OCI-LY1 (cell line): ENCODE measurements around the gene CBARP.

Experiments used
- H2AFZ ChIP-seq: fragments of 200-600 bp; sonication (generic), shearing (Covaris generic); 2 replicates; pipeline ENCODE4 v1.6.0; 2014; ENCODE audit warnings: antibody characterized with exemption, mild to moderate bottlenecking, low read length
- H3F3A ChIP-seq: fragments of 200-600 bp; sonication (generic), shearing (Covaris generic); 2 replicates; pipeline ENCODE4 v1.6.0; 2014; ENCODE audit warnings: mild to moderate bottlenecking, antibody characterized with exemption, low read length, moderate library complexity; ENCODE audit not compliant: insufficient read depth
- H3K27ac ChIP-seq: fragments of 200-600 bp; sonication (generic); 2 replicates; pipeline ENCODE4 v1.5.1; 2014; ENCODE audit warnings: low read length, mixed run types, mild to moderate bottlenecking, low read depth; ENCODE audit not compliant: poor library complexity, severe bottlenecking
- H3K27me3 ChIP-seq: fragments of 200-600 bp; sonication (generic); 2 replicates; pipeline ENCODE4 v1.6.0; 2014; ENCODE audit warnings: antibody characterized with exemption, mild to moderate bottlenecking, low read length, moderate library complexity; ENCODE audit not compliant: insufficient read depth
- H3K36me3 ChIP-seq: fragments of 200-600 bp; sonication (generic); 2 replicates; pipeline ENCODE4 v1.6.1; 2014; ENCODE audit warnings: mild to moderate bottlenecking, antibody characterized with exemption, low read length, moderate library complexity, mixed read lengths; ENCODE audit not compliant: insufficient read depth
- H3K4me1 ChIP-seq: fragments of 200-600 bp; sonication (generic); 2 replicates; pipeline ENCODE4 v1.5.1; 2014; ENCODE audit warnings: mild to moderate bottlenecking, low read length, moderate library complexity; ENCODE audit not compliant: insufficient read depth, severe bottlenecking
- H3K4me2 ChIP-seq: fragments of 200-600 bp; sonication (generic), shearing (Covaris generic); 2 replicates; pipeline ENCODE4 v1.6.1; 2014; ENCODE audit warnings: low read length
- H3K4me3 ChIP-seq: fragments of 200-600 bp; sonication (generic); 2 replicates; pipeline ENCODE4 v1.5.1; 2014; ENCODE audit warnings: low read length, low read depth, mild to moderate bottlenecking, mixed read lengths; ENCODE audit not compliant: poor library complexity, severe bottlenecking
- H3K79me2 ChIP-seq: fragments of 200-600 bp; shearing (Covaris generic); 2 replicates; pipeline ENCODE4 v1.6.1; 2016; ENCODE audit warnings: mixed run types, low read length, mixed read lengths; ENCODE audit not compliant: insufficient read depth
- H3K9ac ChIP-seq: fragments of 200-600 bp; sonication (generic), shearing (Covaris generic); 2 replicates; pipeline ENCODE4 v1.6.1; 2014; ENCODE audit warnings: mild to moderate bottlenecking, low read length, mixed read lengths
- H3K9me2 ChIP-seq: fragments of 200-600 bp; sonication (generic), shearing (Covaris generic); 2 replicates; pipeline ENCODE4 v1.6.1; 2014; ENCODE audit warnings: low read depth, mild to moderate bottlenecking, low read length, mixed read lengths
- H3K9me3 ChIP-seq: fragments of 200-600 bp; shearing (Covaris generic); 2 replicates; pipeline ENCODE4 v1.6.1; 2014; ENCODE audit warnings: low read length, mixed read lengths
- H4K20me1 ChIP-seq: fragments of 200-600 bp; sonication (generic), shearing (Covaris generic); 2 replicates; pipeline ENCODE4 v1.6.0; 2016; ENCODE audit warnings: mild to moderate bottlenecking, low read length; ENCODE audit not compliant: insufficient read depth
- CTCF ChIP-seq: fragments of 200-600 bp; sonication (generic), shearing (Covaris generic); IDR thresholded peaks from 2 replicates; pipeline ENCODE4 v1.5.1; 2017; ENCODE audit warnings: mild to moderate bottlenecking, antibody characterized with exemption, low read length, moderate library complexity, mixed read lengths
- EZH2 ChIP-seq: fragments of 200-600 bp; sonication (generic), shearing (Covaris generic); IDR thresholded peaks from 2 replicates; pipeline ENCODE4 v1.8.0; 2017; ENCODE audit warnings: borderline replicate concordance, mixed run types, mild to moderate bottlenecking, antibody characterized with exemption, low read length, moderate library complexity, mixed read lengths

CBARP gene

DNA sequence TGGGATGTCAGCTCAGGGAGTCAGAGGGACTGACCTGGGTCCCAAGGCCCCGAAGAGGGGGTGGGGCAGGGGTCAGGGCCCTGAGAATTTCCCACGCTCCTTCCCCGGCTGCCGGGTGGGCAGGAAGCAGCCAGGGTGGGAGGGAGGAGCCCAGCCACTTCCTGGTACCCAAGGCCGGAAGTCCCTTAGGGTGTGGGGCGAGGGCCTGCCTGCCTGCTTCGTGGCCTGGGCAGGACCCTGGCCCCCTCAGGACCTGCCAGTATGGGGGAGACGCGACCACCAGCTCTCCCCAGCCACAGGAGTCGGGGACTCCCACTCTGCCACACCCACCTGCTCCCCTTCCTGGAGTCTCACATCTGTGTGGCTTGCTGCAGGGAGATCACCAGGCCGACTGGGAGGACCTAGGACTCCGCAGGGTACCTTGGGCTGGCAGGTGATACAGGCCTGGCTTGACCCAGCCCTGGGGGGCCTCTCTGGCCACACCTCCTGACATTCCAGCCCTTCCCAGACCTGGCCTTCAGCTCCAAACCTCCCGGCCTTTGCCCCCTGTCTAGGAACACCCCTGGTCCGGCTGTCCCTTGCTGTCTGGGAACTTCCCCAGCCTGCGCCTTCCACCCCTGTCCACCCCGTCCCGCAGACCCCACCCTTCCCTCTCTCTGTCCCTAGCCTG is 21.5 kb upstream of the CBARP start:
- H2AFZ ChIP-seq, result no peak overlapping the region
- H3K4me1 ChIP-seq, result peaks cover 59% of the 10 kb centered on the region

GRCh38 chr19:1258707-1259205 is 21.0 kb upstream of the CBARP start:
- no peaks in the 10 kb centered on the region for H3K79me2 ChIP-seq

More for the DNA sequence above, 21.5 kb upstream of the CBARP start:
- TF ChIP-seq CTCF (no peak), EZH2 (no peak)
- H3K4me2 ChIP-seq, result peak overlapping the region; percentile 86
- H3F3A ChIP-seq, result peaks cover 5% of the 10 kb centered on the region; the same call in 1 of the 2 replicates
- peak overlapping the region; percentile 73 for H3K4me3 ChIP-seq
- peak overlapping the region; percentile 97 for H3K27ac ChIP-seq
- H3K36me3 ChIP-seq, result peaks cover 36% of the 10 kb centered on the region
- no peaks in the 10 kb centered on the region for H4K20me1 ChIP-seq
- no peaks in the 10 kb centered on the region for H3K27me3 ChIP-seq
- no peaks in the 10 kb centered on the region for H3K79me2 ChIP-seq
- peak overlapping the region; percentile 77 for H3K9ac ChIP-seq
- H3K9me3 ChIP-seq, result no peaks in the 10 kb centered on the region
- H3K9me2 ChIP-seq, result no peaks in the 10 kb centered on the region

DNA sequence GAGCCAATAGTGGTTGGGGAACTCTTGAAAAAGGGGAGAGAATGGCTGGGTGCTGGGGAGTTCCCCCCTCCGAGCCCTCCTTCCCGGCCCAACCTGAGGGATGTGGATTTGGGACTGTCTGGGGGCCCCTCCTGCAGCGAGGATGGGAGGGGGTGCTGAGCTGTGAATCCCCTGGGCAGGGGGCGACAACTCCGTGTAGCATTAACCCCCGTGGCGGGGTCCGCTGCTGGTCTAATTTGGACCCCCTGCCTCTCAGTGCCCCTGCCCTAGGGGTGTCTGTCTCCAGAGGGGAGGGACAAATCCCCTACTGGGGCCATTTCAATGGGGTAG is 20.3 kb upstream of the CBARP start:
- no peak overlapping the region for H3K4me3 ChIP-seq
- no peaks in the 10 kb centered on the region for H3K27me3 ChIP-seq
- H3K4me2 ChIP-seq, result peak overlapping the region; percentile 86; the same call in 1 of the 2 replicates
- H3K27ac ChIP-seq, result peak overlapping the region; percentile 97
- H3K9me2 ChIP-seq, result no peaks in the 10 kb centered on the region
- no peaks in the 10 kb centered on the region for H3K79me2 ChIP-seq
- no peaks in the 10 kb centered on the region for H4K20me1 ChIP-seq
- H3K36me3 ChIP-seq, result peaks cover 47% of the 10 kb centered on the region
- H2AFZ ChIP-seq, result no peak overlapping the region
- no peaks in the 10 kb centered on the region for H3K9me3 ChIP-seq
- H3F3A ChIP-seq, result peaks cover 5% of the 10 kb centered on the region; the same call in 1 of the 2 replicates
- no peak for TF ChIP-seq EZH2
- TF ChIP-seq CTCF, result no peak
- H3K9ac ChIP-seq, result peak overlapping the region; percentile 77; the same call in 1 of the 2 replicates
- peaks cover 56% of the 10 kb centered on the region for H3K4me1 ChIP-seq

More at GRCh38 chr19:1258707-1259205, 21.0 kb upstream of the CBARP start:
- Histone ChIP-seq H3K4me3 (peak overlapping the region; percentile 73), H3K9ac (peak overlapping the region; percentile 77), H2AFZ (no peak overlapping the region), H4K20me1 (no peaks in the 10 kb centered on the region), H3F3A (peaks cover 5% of the 10 kb centered on the region; the same call in 1 of the 2 replicates), H3K4me1 (peaks cover 58% of the 10 kb centered on the region), H3K4me2 (peak overlapping the region; percentile 86), H3K27ac (peak overlapping the region; percentile 97), H3K36me3 (peaks cover 42% of the 10 kb centered on the region), H3K27me3 (no peaks in the 10 kb centered on the region), H3K9me3 (no peaks in the 10 kb centered on the region), H3K9me2 (no peaks in the 10 kb centered on the region)
- TF ChIP-seq CTCF (no peak), EZH2 (no peak)
